H9 (cell line): ENCODE results near the gene GPR107. TPM values are rescaled to one million over a fixed set of nuclear protein-coding genes. Genes with fewer than 3 reads are reported as not detected.

ENCODE experiments used
- DNase-seq: peaks from one replicate; pipeline ENCODE4 v3.0.0-alpha.2; 2017
- H2AFZ ChIP-seq: one replicate; pipeline ENCODE4 v1.6.1; 2013; ENCODE audit warnings: mild to moderate bottlenecking, low read length, control low read depth, moderate library complexity
- H2AK5ac ChIP-seq: 2 replicates; pipeline ENCODE4 v1.6.1; 2013; ENCODE audit warnings: low read length, control low read depth, mixed read lengths; ENCODE audit not compliant: insufficient read length
- H2BK120ac ChIP-seq: one replicate; pipeline ENCODE4 v1.6.1; 2013; ENCODE audit warnings: low read depth, mild to moderate bottlenecking, low read length, control low read depth, inconsistent platforms; ENCODE audit not compliant: poor library complexity, severe bottlenecking
- H2BK12ac ChIP-seq: 2 replicates; pipeline ENCODE4 v1.6.1; 2013; ENCODE audit warnings: low read length, control low read depth, mixed read lengths, low read depth; ENCODE audit not compliant: insufficient read length
- H2BK15ac ChIP-seq: 2 replicates; pipeline ENCODE4 v1.6.1; 2013; ENCODE audit warnings: low read depth, low read length, control low read depth
- H2BK20ac ChIP-seq: one replicate; pipeline ENCODE4 v1.6.1; 2013; ENCODE audit warnings: low read depth, mild to moderate bottlenecking, low read length, control low read depth, inconsistent platforms; ENCODE audit not compliant: poor library complexity, severe bottlenecking
- H2BK5ac ChIP-seq: 2 replicates; pipeline ENCODE4 v1.6.1; 2013; ENCODE audit warnings: low read length, control low read depth, mixed read lengths; ENCODE audit not compliant: insufficient read length
- H3K14ac ChIP-seq: 2 replicates; pipeline ENCODE4 v1.6.1; 2013; ENCODE audit warnings: low read length, control low read depth; ENCODE audit not compliant: insufficient read depth
- H3K18ac ChIP-seq: 2 replicates; pipeline ENCODE4 v1.6.1; 2013; ENCODE audit warnings: low read depth, mild to moderate bottlenecking, mixed read lengths, low read length, control low read depth; ENCODE audit not compliant: insufficient read length
- H3K23ac ChIP-seq: 2 replicates; pipeline ENCODE4 v1.6.1; 2013; ENCODE audit warnings: low read length, control low read depth, mixed read lengths, low read depth; ENCODE audit not compliant: insufficient read length
- H3K23me2 ChIP-seq: 2 replicates; pipeline ENCODE4 v1.6.1; 2013; ENCODE audit warnings: low read depth, mild to moderate bottlenecking, mixed read lengths, low read length, control low read depth; ENCODE audit not compliant: insufficient read length, poor library complexity, severe bottlenecking
- H3K27ac ChIP-seq: 2 replicates; pipeline ENCODE4 v1.5.1; 2013; ENCODE audit warnings: low read length, control low read depth, mixed read lengths, low read depth; ENCODE audit not compliant: insufficient read length
- H3K27me3 ChIP-seq: 2 replicates; pipeline ENCODE4 v1.6.1; 2013; ENCODE audit warnings: low read length, control low read depth, inconsistent platforms; ENCODE audit not compliant: insufficient read depth
- H3K4ac ChIP-seq: 2 replicates; pipeline ENCODE4 v1.6.1; 2013; ENCODE audit warnings: low read depth, mild to moderate bottlenecking, control low read depth, inconsistent platforms, low read length, moderate library complexity
- H3K4me1 ChIP-seq: 2 replicates; pipeline ENCODE4 v1.6.1; 2013; ENCODE audit warnings: low read length, control low read depth, inconsistent platforms; ENCODE audit not compliant: insufficient read depth
- H3K4me2 ChIP-seq: 2 replicates; pipeline ENCODE4 v1.6.1; 2013; ENCODE audit warnings: low read length, control low read depth, mixed read lengths; ENCODE audit not compliant: insufficient read length, insufficient read depth
- H3K56ac ChIP-seq: 2 replicates; pipeline ENCODE4 v1.6.1; 2013; ENCODE audit warnings: low read depth, mild to moderate bottlenecking, mixed read lengths, low read length, control low read depth; ENCODE audit not compliant: insufficient read length
- H3K79me1 ChIP-seq: 2 replicates; pipeline ENCODE4 v1.6.1; 2013; ENCODE audit warnings: low read depth, mild to moderate bottlenecking, moderate library complexity, low read length, control low read depth, inconsistent platforms; ENCODE audit not compliant: insufficient read depth, poor library complexity, severe bottlenecking
- H3K79me2 ChIP-seq: 2 replicates; pipeline ENCODE4 v1.6.1; 2013; ENCODE audit warnings: low read length, control low read depth, inconsistent platforms; ENCODE audit not compliant: insufficient read depth
- H3K9ac ChIP-seq: 2 replicates; pipeline ENCODE4 v1.6.1; 2013; ENCODE audit warnings: low read length, control low read depth, mixed read lengths; ENCODE audit not compliant: insufficient read length; ENCODE audit errors: extremely low read depth
- H3K9me3 ChIP-seq: one replicate; pipeline ENCODE4 v1.6.1; 2013; ENCODE audit warnings: low read depth, low read length, inconsistent platforms; ENCODE audit not compliant: control insufficient read depth
- H3T11ph ChIP-seq: one replicate; pipeline ENCODE4 v1.6.1; 2013; ENCODE audit warnings: mild to moderate bottlenecking, low read length, control low read depth, inconsistent platforms
- H4K20me1 ChIP-seq: one replicate; pipeline ENCODE4 v1.6.1; 2013; ENCODE audit not compliant: control insufficient read depth, insufficient read length, insufficient read depth
- H4K5ac ChIP-seq: 2 replicates; pipeline ENCODE4 v1.6.1; 2013; ENCODE audit warnings: low read depth, mild to moderate bottlenecking, mixed read lengths, low read length, control low read depth; ENCODE audit not compliant: insufficient read length
- H4K8ac ChIP-seq: replicated peaks from 2 replicates; pipeline ENCODE4 v1.6.1; 2013; ENCODE audit warnings: low read length, control low read depth, mixed read lengths, low read depth; ENCODE audit not compliant: insufficient read length
- H4K91ac ChIP-seq: 2 replicates; pipeline ENCODE4 v1.6.1; 2013; ENCODE audit warnings: low read depth, mild to moderate bottlenecking, moderate library complexity, mixed read lengths, low read length, control low read depth; ENCODE audit not compliant: insufficient read length
- H3K27ac Mint-ChIP-seq, 3 experiments: 2 replicates in 2 of 3; 3 replicates in 1 of 3; pipeline ENCODE4 v1.8.0; 2020 to 2021; ENCODE audit warnings: mixed read lengths in 3 of 3, mild to moderate bottlenecking in 1 of 3, moderate library complexity in 1 of 3
- H3K27me3 Mint-ChIP-seq: 2 replicates; pipeline ENCODE4 v1.8.0; 2021; ENCODE audit warnings: low read depth, mild to moderate bottlenecking, moderate library complexity, mixed read lengths
- H3K36me3 Mint-ChIP-seq, 3 experiments: 2 replicates in 2 of 3; 3 replicates in 1 of 3; pipeline ENCODE4 v1.8.0; 2020 to 2021; ENCODE audit warnings: low read depth in 3 of 3, mixed read lengths in 3 of 3; ENCODE audit not compliant: insufficient read depth in 1 of 3
- H3K4me1 Mint-ChIP-seq, 2 experiments: 2 replicates each; pipeline ENCODE4 v1.8.0; 2020; ENCODE audit warnings: mixed read lengths in 2 of 2
- H3K4me3 Mint-ChIP-seq, 2 experiments: 2 replicates in 1 of 2; 3 replicates in 1 of 2; pipeline ENCODE4 v1.8.0; 2020 to 2021; ENCODE audit warnings: mild to moderate bottlenecking in 2 of 2, mixed read lengths in 2 of 2, moderate library complexity in 1 of 2
- H3K9me3 Mint-ChIP-seq, 2 experiments: 2 replicates in 1 of 2; 3 replicates in 1 of 2; pipeline ENCODE4 v1.8.0; 2020; ENCODE audit warnings: mild to moderate bottlenecking in 2 of 2, mixed read lengths in 2 of 2, moderate library complexity in 1 of 2
- CTCF ChIP-seq: fragments of 200-600 bp; sonication (generic); conservative IDR thresholded peaks from 3 replicates; pipeline ENCODE4 v1.8.0; 2021; ENCODE audit warnings: antibody characterized with exemption, mild to moderate bottlenecking
- WGBS: extraction: QIAGEN DNeasy Blood & Tissue Kit; methylation state at CpG from one replicate; pipeline ENCODE4 v1.1.7; 2013; ENCODE audit warnings: missing lambda C conversion rate, low lambda C conversion rate, mixed read lengths; ENCODE audit not compliant: insufficient read length; ENCODE audit errors: extremely low coverage; 5-methylcytosine and 5-hydroxymethylcytosine counted together
- total RNA-seq: library from RNA; stranded (reverse); gene quantifications from 2 replicates; pipeline ENCODE4 v1.2.1, GENCODE V29; 2021

GPR107 gene
- total RNA-seq, 1 experiment from 2014 or later = 38.0 TPM

GRCh38 chr9:130010151-130010988, 43.3 kb upstream of the GPR107 start:
- H3K4ac ChIP-seq = no peak overlapping the region
- H2BK15ac ChIP-seq = no peak overlapping the region
- WGBS = no CpG with 5 or more reads among the region's 5 CpGs
- H3K9ac ChIP-seq = no peak overlapping the region
- no peak overlapping the region for H4K91ac ChIP-seq
- no peak overlapping the region for H3K56ac ChIP-seq
- Mint-ChIP-seq H3K4me1 (no peaks in the 10 kb centered on the region), H3K9me3 (no peaks in the 10 kb centered on the region), H3K27me3 (no peaks in the 10 kb centered on the region), H3K4me3 (no peak overlapping the region), H3K36me3 (no peaks in the 10 kb centered on the region; a peak in 1 of 7 replicates), H3K27ac (no peak overlapping the region)
- H4K20me1 ChIP-seq = no peaks in the 10 kb centered on the region
- H3K27ac ChIP-seq = no peak overlapping the region
- no peaks in the 10 kb centered on the region for H3K23me2 ChIP-seq
- H3T11ph ChIP-seq = no peak overlapping the region
- no peak for DNase-seq
- H3K9me3 ChIP-seq = no peaks in the 10 kb centered on the region
- H2AK5ac ChIP-seq = no peak overlapping the region
- H2BK120ac ChIP-seq = no peak overlapping the region
- no peaks in the 10 kb centered on the region for H3K4me1 ChIP-seq
- H2BK12ac ChIP-seq = no peak overlapping the region
- no peak overlapping the region for H2AFZ ChIP-seq
- H3K18ac ChIP-seq = no peak overlapping the region
- H2BK20ac ChIP-seq = no peak overlapping the region
- H2BK5ac ChIP-seq = no peak overlapping the region
- H4K5ac ChIP-seq = no peak overlapping the region
- H3K23ac ChIP-seq = no peak overlapping the region
- no peak for TF ChIP-seq CTCF
- H3K79me1 ChIP-seq = no peaks in the 10 kb centered on the region
- H4K8ac ChIP-seq = no peak overlapping the region
- H3K4me2 ChIP-seq = no peak overlapping the region
- no peak overlapping the region for H3K14ac ChIP-seq
- no peaks in the 10 kb centered on the region for H3K27me3 ChIP-seq
- peaks cover 3% of the 10 kb centered on the region; the same call in 1 of the 2 replicates for H3K79me2 ChIP-seq
